Right cardiac atrium (tissue), 5 donors: ENCODE measurements around the gene FEN1. TPM values are rescaled to one million over a fixed set of nuclear protein-coding genes. Genes with fewer than 3 reads are reported as not detected.

Experiments used
- ATAC-seq, 2 donors: fragments of 200-7000 bp; cut with Tn5 transposase; one replicate each; pipeline versions ENCODE4 v1.8.0 to v1.9.1; 2020; ENCODE audit warnings: moderate library complexity in 2 of 2, mild to moderate bottlenecking in 1 of 2
- DNase-seq, 3 donors: peaks; one replicate each; pipeline ENCODE4 v3.0.0-alpha.2; 2020
- H3K27ac ChIP-seq: one replicate; pipeline ENCODE4 v1.5.1; 2013; ENCODE audit warnings: mild to moderate bottlenecking, low read length, control low read depth, moderate library complexity
- H3K27me3 ChIP-seq: one replicate; pipeline ENCODE4 v1.6.1; 2013; ENCODE audit not compliant: control insufficient read depth, insufficient read depth
- H3K4me1 ChIP-seq: one replicate; pipeline ENCODE4 v1.6.1; 2013; ENCODE audit warnings: low read length; ENCODE audit not compliant: control insufficient read depth, insufficient read depth
- H3K4me3 ChIP-seq: one replicate; pipeline ENCODE4 v1.5.1; 2013; ENCODE audit warnings: low read length, control low read depth
- H3K9me3 ChIP-seq: one replicate; pipeline ENCODE4 v1.6.1; 2013; ENCODE audit warnings: low read length; ENCODE audit not compliant: control insufficient read depth
- WGBS: extraction: QIAGEN DNeasy Blood & Tissue Kit; methylation state at CpG from one replicate; pipeline ENCODE4 v1.1.7; 2013; 5-methylcytosine and 5-hydroxymethylcytosine counted together
- intact Hi-C, 4 donors: fragments of 100-400 bp; cut with DNase I; formaldehyde crosslinking; loops; one replicate each; pipeline versions ENCODE4 v1.11.0 to v1.14.0; 2022 to 2023
- polyA plus RNA-seq: library from polyadenylated mRNA; stranded (reverse); fragments of 200-250 nt; gene quantifications from one replicate; pipeline ENCODE4 v1.2.3, GENCODE V29; 2013
- total RNA-seq, 4 donors: library from RNA; stranded (reverse); fragmentation: NEBNext Ultra II Directional; extraction: Animal tissue kit (Norgen Biotek cat#: 25700); gene quantifications; one replicate each; pipeline ENCODE4 v1.2.1, GENCODE V29; 2021
- donor health status: healthy with polysubstance abuse.
- donor health status: DM: no; HTN: yes; CAD: no.
- donor health status: DM: no; HTN: no; CAD: no.
- donor health status: DM: no; HTN: yes; CAD: no; lungs with severe emphysema.
- donor health status: DM: yes; HTN: yes; CAD: no.

FEN1 gene
- total and polyA plus RNA-seq, 5 donors: 4.6 to 5.4 (median 5.1) TPM

- no peak overlapping the region for H3K4me3 ChIP-seq
- WGBS: 98% methylated on average over 2 of the region's 2 CpGs
- H3K4me1 ChIP-seq: no peaks in the 10 kb centered on the region
- no peak overlapping the region for H3K27ac ChIP-seq
- intact Hi-C loops: loop anchor here (5.0 to 10.0 kb wide), 6 partner anchors 95 to 308 kb away; partner anchors contain the start of gene FADS3 (in 1 of the 4)
- peak in 1 of 3 donors; percentile 2 for DNase-seq
- no peak for ATAC-seq
- H3K27me3 ChIP-seq: no peaks in the 10 kb centered on the region
- no peaks in the 10 kb centered on the region for H3K9me3 ChIP-seq
Measured at GRCh38 chr11:61799665-61800284, 7.1 kb downstream of the FEN1 start.

GRCh38 chr11:61800331-61801281, 7.9 kb downstream of the FEN1 start:
- Histone ChIP-seq H3K9me3 (no peaks in the 10 kb centered on the region), H3K27ac (no peak overlapping the region), H3K27me3 (no peaks in the 10 kb centered on the region), H3K4me3 (no peak overlapping the region), H3K4me1 (no peaks in the 10 kb centered on the region)
- DNase-seq (no peak), ATAC-seq (no peak)
- WGBS: 91% methylated on average over 3 of the region's 3 CpGs
- intact Hi-C loops: loop anchor here in 1 of 4 donors (10.0 kb wide), 1 partner anchor 274 kb away; no protein-coding TSS in a partner anchor

- Histone ChIP-seq H3K9me3 (no peaks in the 10 kb centered on the region), H3K27me3 (no peaks in the 10 kb centered on the region), H3K4me1 (no peaks in the 10 kb centered on the region), H3K4me3 (no peak overlapping the region), H3K27ac (no peak overlapping the region)
- 90% methylated on average over 6 of the region's 6 CpGs for WGBS
- intact Hi-C loops: loop anchor here in 1 of 4 donors (10.0 kb wide), 1 partner anchor 272 kb away; no protein-coding TSS in a partner anchor
- DNase-seq: no peak
- ATAC-seq: no peak
Measured at GRCh38 chr11:61802605-61803004, 9.9 kb downstream of the FEN1 start.

- DNase-seq (no peak), ATAC-seq (no peak)
- Histone ChIP-seq H3K27ac (no peak overlapping the region), H3K9me3 (no peaks in the 10 kb centered on the region), H3K4me3 (no peak overlapping the region), H3K4me1 (no peaks in the 10 kb centered on the region), H3K27me3 (no peaks in the 10 kb centered on the region)
- WGBS: 47% methylated on average over 3 of the region's 3 CpGs
- intact Hi-C loops: loop anchor here in 1 of 4 donors (10.0 kb wide), 1 partner anchor 271 kb away; no protein-coding TSS in a partner anchor
Measured at GRCh38 chr11:61803889-61804647, 11.4 kb downstream of the FEN1 start.

GRCh38 chr11:61805146-61805545, 12.4 kb downstream of the FEN1 start:
- 90% methylated on average over 1 of the region's 1 CpG for WGBS

GRCh38 chr11:61806785-61807184, 14.1 kb downstream of the FEN1 start:
- Histone ChIP-seq H3K9me3 (no peaks in the 10 kb centered on the region), H3K4me1 (no peaks in the 10 kb centered on the region), H3K27ac (no peak overlapping the region), H3K27me3 (no peaks in the 10 kb centered on the region), H3K4me3 (no peak overlapping the region)
- intact Hi-C loops: loop anchor here in 1 of 4 donors (10.0 kb wide), 1 partner anchor 268 kb away; no protein-coding TSS in a partner anchor
- DNase-seq (peak in 1 of 3 donors; percentile 3), ATAC-seq (no peak)
- WGBS: 90% methylated on average over 5 of the region's 5 CpGs

More at GRCh38 chr11:61805146-61805545, 12.4 kb downstream of the FEN1 start:
- Histone ChIP-seq H3K27me3 (no peaks in the 10 kb centered on the region), H3K4me3 (no peak overlapping the region), H3K4me1 (no peaks in the 10 kb centered on the region), H3K27ac (no peak overlapping the region), H3K9me3 (no peaks in the 10 kb centered on the region)
- intact Hi-C loops: loop anchor here in 1 of 4 donors (10.0 kb wide), 1 partner anchor 270 kb away; no protein-coding TSS in a partner anchor
- no peak for ATAC-seq
- DNase-seq: no peak

- intact Hi-C loops: loop anchor here in 1 of 4 donors (10.0 kb wide), 1 partner anchor 54 kb away; no protein-coding TSS in a partner anchor
- DNase-seq (peak in 1 of 3 donors; percentile 21), ATAC-seq (no peak)
- no peaks in the 10 kb centered on the region for H3K9me3 ChIP-seq
- H3K4me3 ChIP-seq: no peak overlapping the region
- whole genome bisulfite sequencing: 92% methylated on average over 8 of the region's 8 CpGs
- H3K27me3 ChIP-seq: no peaks in the 10 kb centered on the region
- no peak overlapping the region for H3K27ac ChIP-seq
- H3K4me1 ChIP-seq: no peaks in the 10 kb centered on the region
Measured at GRCh38 chr11:61810671-61811175, 18.0 kb downstream of the FEN1 start.

GRCh38 chr11:61811831-61812230, 19.1 kb downstream of the FEN1 start:
- no peaks in the 10 kb centered on the region for H3K27me3 ChIP-seq
- no peak overlapping the region for H3K4me3 ChIP-seq
- H3K27ac ChIP-seq: no peak overlapping the region
- intact Hi-C loops: loop anchor here in 1 of 4 donors (10.0 kb wide), 1 partner anchor 53 kb away; no protein-coding TSS in a partner anchor
- ATAC-seq (no peak), DNase-seq (no peak)
- no peaks in the 10 kb centered on the region for H3K4me1 ChIP-seq
- no peaks in the 10 kb centered on the region for H3K9me3 ChIP-seq
- WGBS: 95% methylated on average over 5 of the region's 5 CpGs

GRCh38 chr11:61812736-61813411, 20.2 kb downstream of the FEN1 start:
- H3K27ac ChIP-seq: no peak overlapping the region
- H3K4me1 ChIP-seq: no peaks in the 10 kb centered on the region
- H3K9me3 ChIP-seq: no peaks in the 10 kb centered on the region
- no peak overlapping the region for H3K4me3 ChIP-seq
- 90% methylated on average over 4 of the region's 4 CpGs for WGBS
- no peaks in the 10 kb centered on the region for H3K27me3 ChIP-seq
- intact Hi-C loops: loop anchor here in 1 of 4 donors (10.0 kb wide), 1 partner anchor 52 kb away; no protein-coding TSS in a partner anchor
- ATAC-seq (no peak), DNase-seq (no peak)
